Heart right ventricle (tissue), 16 donors: ENCODE results near the gene TTLL7. TPM values are rescaled to one million over a fixed set of nuclear protein-coding genes. Genes with fewer than 3 reads are reported as not detected.

ENCODE experiments used
- ATAC-seq, 8 donors: fragments of 200-7000 bp; cut with Tn5 transposase; one replicate each; pipeline ENCODE4 v1.9.1; 2020; ENCODE audit warnings: mild to moderate bottlenecking in 8 of 8, moderate library complexity in 8 of 8, moderate number of reproducible peaks in 1 of 8
- DNase-seq, 2 donors: peaks; one replicate each; pipeline ENCODE4 v3.0.0-alpha.2; 2020
- H3K27ac ChIP-seq, 10 donors: fragments of 200-600 bp; sonication (generic) in 2 of 10; one replicate each; pipeline versions ENCODE4 v1.5.0 to v1.8.0; 2020 to 2022; ENCODE audit warnings: mild to moderate bottlenecking in 3 of 10
- H3K27me3 ChIP-seq, 7 donors: fragments of 200-600 bp; one replicate each; pipeline ENCODE4 v1.8.0; 2021 to 2022; ENCODE audit warnings: mild to moderate bottlenecking in 2 of 7
- H3K36me3 ChIP-seq, 9 donors: fragments of 200-600 bp; sonication (generic) in 1 of 9; one replicate each; pipeline versions ENCODE4 v1.5.0 to v1.8.0; 2020 to 2022; ENCODE audit warnings: mild to moderate bottlenecking in 2 of 9
- H3K4me1 ChIP-seq, 9 donors: fragments of 200-600 bp; sonication (generic) in 1 of 9; one replicate each; pipeline versions ENCODE4 v1.5.0 to v1.8.0; 2020 to 2022; ENCODE audit warnings: mild to moderate bottlenecking in 4 of 9
- H3K4me3 ChIP-seq, 10 donors: fragments of 200-600 bp; sonication (generic) in 2 of 10; one replicate each; pipeline versions ENCODE4 v1.5.0 to v1.8.0; 2020 to 2022; ENCODE audit warnings: mild to moderate bottlenecking in 7 of 10, moderate library complexity in 2 of 10
- H3K9me3 ChIP-seq, 11 donors: fragments of 200-600 bp in 10 of 11; sonication (generic) in 2 of 11; one replicate each; pipeline versions ENCODE4 v1.5.0 to v1.8.0; 2013 to 2022; ENCODE audit warnings: mild to moderate bottlenecking in 2 of 11, control low read depth in 1 of 11, moderate library complexity in 1 of 11
- WGBS, 2 donors: extraction: QIAGEN DNeasy Blood & Tissue Kit; methylation state at CpG; one replicate each; pipeline ENCODE4 v1.1.7; 2013; ENCODE audit warnings: inconsistent platforms in 1 of 2; 5-methylcytosine and 5-hydroxymethylcytosine counted together
- intact Hi-C, 10 donors: fragments of 100-400 bp; cut with DNase I; formaldehyde crosslinking; loops; one replicate each; pipeline versions ENCODE4 v1.11.1 to v1.14.2; 2022
- polyA plus RNA-seq, 2 donors: library from polyadenylated mRNA; stranded (reverse); fragments of 200-250 nt; gene quantifications; one replicate each; pipeline ENCODE4 v1.2.3, GENCODE V29; 2013
- total RNA-seq, 10 donors: library from RNA; stranded (reverse); fragmentation: NEBNext Ultra II Directional in 3 of 10; extraction: Animal tissue kit (Norgen Biotek cat#: 25700) in 3 of 10; gene quantifications; one replicate each; pipeline versions ENCODE4 v1.2.1 to v1.2.4, GENCODE V29; 2021 to 2023
- TF ChIP-seq, protein P1 (sequence below), 9 donors: fragments of 200-600 bp; sonication (generic) in 2 of 9; IDR thresholded peaks; one replicate each; pipeline versions ENCODE4 v1.5.0 to v1.8.0; 2021 to 2022; ENCODE audit warnings: antibody characterized with exemption in 9 of 9, mild to moderate bottlenecking in 5 of 9, moderate library complexity in 1 of 9
- donor health status: Arrhythmogenic right ventricular cardiomyopathy.
- donor health status: ischemic (EF 13 %, LVEDD 7.1; RV severe dilation, severe dysfunction).
- donor health status: healthy with polysubstance abuse.
- donor health status: DM: no; HTN: yes; CAD: no.
- donor health status: DM: no; HTN: no; CAD: no.
- donor health status: ischemic (EF 25% LVEDD 6.9; RV normal size, moderate dysfunction).
- donor health status: ischemic (EF 25% LVEDD 5.7; RV mildly dilated, moderate dysfunction).
- donor health status: healthy.
- donor health status: DM: yes; HTN: yes; CAD: no.
- donor health status: Ischemic cardiomyopathy.
- donor health status: ischemic (EF 35%, LVEDD 5.7; RV mildly dilated, moderate dysfunction).
- donor health status: nonischemic (EF 11% LVEDD 7.7; RV severe dilation, severe dysfunction).
- donor health status: DM: yes; HTN: yes; CAD: no.
- donor health status: PGD.
- donor health status: ischemic (EF 29% LVEDD 5.4; RV normal size, mild dysfunction).
- donor health status: nonischemic (EF 23%, LVEDD 6.1; RV moderate dilation, normal function).

TTLL7 gene
- total and polyA plus RNA-seq, 12 donors = 1.0 to 12.1 (median 3.7) TPM

DNA sequence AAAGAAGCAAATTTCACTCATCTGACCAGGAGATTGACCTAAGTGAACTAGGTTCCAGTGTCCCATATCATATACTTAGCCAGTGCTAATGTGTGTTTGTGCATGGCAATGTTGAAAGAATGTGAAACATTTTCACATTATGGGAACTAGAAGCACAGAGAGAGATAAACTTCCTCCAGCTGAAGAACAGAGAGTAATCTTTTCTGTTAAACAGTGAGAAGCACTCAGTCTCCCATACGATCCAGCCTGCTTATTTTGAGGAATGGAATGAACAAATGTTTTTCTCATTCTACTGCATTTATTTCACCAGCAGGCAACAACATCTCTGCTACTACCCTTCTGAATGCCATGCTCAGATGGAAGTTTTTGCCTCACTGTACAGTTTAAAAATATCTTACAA lies 170.5 kb downstream of the TTLL7 start:
- ATAC-seq (no peak), DNase-seq (no peak)
- Histone ChIP-seq H3K36me3 (no peaks in the 10 kb centered on the region), H3K4me1 (no peaks in the 10 kb centered on the region), H3K9me3 (peaks cover 0 to 13% (median 0%) of the 10 kb centered on the region in 11 donors), H3K27me3 (no peaks in the 10 kb centered on the region), H3K4me3 (no peak overlapping the region), H3K27ac (no peak overlapping the region)
- intact Hi-C loops = no loop called here
- TF ChIP-seq, protein P1, sequence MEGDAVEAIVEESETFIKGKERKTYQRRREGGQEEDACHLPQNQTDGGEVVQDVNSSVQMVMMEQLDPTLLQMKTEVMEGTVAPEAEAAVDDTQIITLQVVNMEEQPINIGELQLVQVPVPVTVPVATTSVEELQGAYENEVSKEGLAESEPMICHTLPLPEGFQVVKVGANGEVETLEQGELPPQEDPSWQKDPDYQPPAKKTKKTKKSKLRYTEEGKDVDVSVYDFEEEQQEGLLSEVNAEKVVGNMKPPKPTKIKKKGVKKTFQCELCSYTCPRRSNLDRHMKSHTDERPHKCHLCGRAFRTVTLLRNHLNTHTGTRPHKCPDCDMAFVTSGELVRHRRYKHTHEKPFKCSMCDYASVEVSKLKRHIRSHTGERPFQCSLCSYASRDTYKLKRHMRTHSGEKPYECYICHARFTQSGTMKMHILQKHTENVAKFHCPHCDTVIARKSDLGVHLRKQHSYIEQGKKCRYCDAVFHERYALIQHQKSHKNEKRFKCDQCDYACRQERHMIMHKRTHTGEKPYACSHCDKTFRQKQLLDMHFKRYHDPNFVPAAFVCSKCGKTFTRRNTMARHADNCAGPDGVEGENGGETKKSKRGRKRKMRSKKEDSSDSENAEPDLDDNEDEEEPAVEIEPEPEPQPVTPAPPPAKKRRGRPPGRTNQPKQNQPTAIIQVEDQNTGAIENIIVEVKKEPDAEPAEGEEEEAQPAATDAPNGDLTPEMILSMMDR (IDR thresholded peaks at IDR 0.05) = no peak
- WGBS, 2 donors = 47 to 65% methylated on average over 1 of the region's 1 CpG

DNA sequence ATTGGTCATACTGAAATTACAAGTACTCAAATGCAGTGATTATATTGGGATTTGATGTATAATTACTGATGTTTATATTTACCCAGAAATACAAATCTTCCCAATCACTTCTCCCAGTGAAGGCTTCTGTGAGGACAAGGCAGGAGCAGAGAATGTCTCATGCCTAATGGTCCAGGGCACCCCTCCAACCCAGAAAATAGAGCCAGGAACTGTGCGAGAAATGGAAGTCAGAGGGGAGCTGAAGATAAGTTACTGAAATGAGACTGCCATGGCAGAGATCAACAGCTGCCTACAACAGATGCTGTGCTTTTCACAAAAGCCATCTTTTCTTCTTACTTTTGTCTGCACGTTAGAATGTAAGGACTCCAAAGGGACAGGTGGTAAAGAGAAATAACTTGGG lies 171.2 kb downstream of the TTLL7 start:
- H3K4me1 ChIP-seq = no peaks in the 10 kb centered on the region
- TF ChIP-seq, protein P1 (IDR thresholded peaks at IDR 0.05) = no peak
- H3K27ac ChIP-seq = no peak overlapping the region
- WGBS, 2 donors = 72 to 77% methylated on average over 2 of the region's 2 CpGs
- no peaks in the 10 kb centered on the region for H3K36me3 ChIP-seq
- intact Hi-C loops = no loop called here
- H3K27me3 ChIP-seq = no peaks in the 10 kb centered on the region
- peaks cover 0 to 13% (median 0%) of the 10 kb centered on the region in 11 donors for H3K9me3 ChIP-seq
- ATAC-seq = peak in 1 of 8 donors; percentile 50
- peak in 1 of 2 donors; percentile 11 for DNase-seq
- no peak overlapping the region for H3K4me3 ChIP-seq

DNA sequence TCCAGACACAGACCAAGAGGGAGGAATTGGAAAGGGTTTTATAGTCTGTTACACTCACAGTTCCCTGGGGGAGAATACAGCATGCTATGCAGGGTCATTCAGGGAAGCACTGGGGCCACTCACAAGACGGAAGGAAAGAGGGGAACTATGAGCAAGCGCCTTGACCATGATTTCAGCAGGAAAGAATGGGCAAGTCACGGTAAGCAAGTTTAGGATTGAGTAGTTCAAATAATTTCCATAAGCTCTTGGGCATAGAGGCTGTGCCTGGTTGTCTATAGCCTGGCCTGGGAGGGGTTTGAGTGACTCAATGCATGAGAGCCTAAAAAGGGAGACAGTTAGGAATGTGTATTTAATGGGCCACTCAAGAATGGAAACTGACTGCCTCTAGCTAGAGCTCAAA lies 176.7 kb downstream of the TTLL7 start:
- Histone ChIP-seq H3K4me3 (no peak overlapping the region), H3K27me3 (no peaks in the 10 kb centered on the region), H3K36me3 (no peaks in the 10 kb centered on the region), H3K27ac (no peak overlapping the region), H3K4me1 (peaks cover 0 to 10% (median 0%) of the 10 kb centered on the region in 9 donors), H3K9me3 (peaks cover 0 to 13% (median 0%) of the 10 kb centered on the region in 11 donors)
- TF ChIP-seq, protein P1 (IDR thresholded peaks at IDR 0.05) = no peak
- intact Hi-C loops = no loop called here
- ATAC-seq = no peak
- DNase-seq = no peak
- WGBS, 2 donors = 89 to 92% methylated on average over 3 of the region's 3 CpGs

DNA sequence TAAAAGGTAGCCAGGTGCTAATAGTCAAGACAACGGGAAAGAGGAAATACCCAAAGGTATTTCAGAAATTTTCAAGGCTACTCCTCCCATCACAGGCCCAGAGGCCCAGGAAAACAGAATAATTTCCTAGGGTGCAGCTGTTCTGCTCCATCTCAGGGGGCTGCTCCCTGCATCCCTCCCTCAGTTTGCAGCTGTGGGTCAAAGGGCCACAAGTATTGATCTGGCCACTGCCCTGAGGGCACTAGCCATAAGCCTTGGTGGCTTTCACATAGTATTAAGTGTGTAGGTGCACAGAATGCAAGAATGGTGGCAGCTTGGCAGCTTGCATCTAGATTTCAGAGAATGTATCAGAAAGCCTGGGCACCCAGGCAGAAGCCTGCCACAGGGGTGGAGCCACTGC lies 179.5 kb downstream of the TTLL7 start:
- TF ChIP-seq, protein P1 (IDR thresholded peaks at IDR 0.05) = no peak
- DNase-seq (no peak), ATAC-seq (no peak)
- Histone ChIP-seq H3K4me1 (peaks cover 0 to 10% (median 5%) of the 10 kb centered on the region in 9 donors), H3K4me3 (no peak overlapping the region), H3K27ac (peak overlapping the region in 1 of 10 donors; percentile 56), H3K27me3 (no peaks in the 10 kb centered on the region), H3K36me3 (no peaks in the 10 kb centered on the region), H3K9me3 (no peaks in the 10 kb centered on the region)
- 86% methylated on average over 1 of the region's 1 CpG for WGBS, 2 donors
- intact Hi-C loops = no loop called here
